HEK293T (cell line): ENCODE measurements around the gene CRTAP.
"Not testable (repeated sequence)": the region's sequence is repeated elsewhere in the genome, so short reads cannot be mapped to it uniquely, and the experiment has no call there.

ENCODE experiments used
- BHLHE40 ChIP-seq: fragments of 450-650 bp; IDR thresholded peaks from 2 replicates; pipeline ENCODE4 v1.6.1; 2016; ENCODE audit warnings: mild to moderate bottlenecking, moderate library complexity, borderline replicate concordance
- SP1 ChIP-seq: fragments of 450-650 bp; IDR thresholded peaks from 2 replicates; pipeline ENCODE4 v1.6.1; 2017
- TARDBP ChIP-seq: fragments of 450-650 bp; IDR thresholded peaks from 2 replicates; pipeline ENCODE4 v1.6.1; 2016

DNA sequence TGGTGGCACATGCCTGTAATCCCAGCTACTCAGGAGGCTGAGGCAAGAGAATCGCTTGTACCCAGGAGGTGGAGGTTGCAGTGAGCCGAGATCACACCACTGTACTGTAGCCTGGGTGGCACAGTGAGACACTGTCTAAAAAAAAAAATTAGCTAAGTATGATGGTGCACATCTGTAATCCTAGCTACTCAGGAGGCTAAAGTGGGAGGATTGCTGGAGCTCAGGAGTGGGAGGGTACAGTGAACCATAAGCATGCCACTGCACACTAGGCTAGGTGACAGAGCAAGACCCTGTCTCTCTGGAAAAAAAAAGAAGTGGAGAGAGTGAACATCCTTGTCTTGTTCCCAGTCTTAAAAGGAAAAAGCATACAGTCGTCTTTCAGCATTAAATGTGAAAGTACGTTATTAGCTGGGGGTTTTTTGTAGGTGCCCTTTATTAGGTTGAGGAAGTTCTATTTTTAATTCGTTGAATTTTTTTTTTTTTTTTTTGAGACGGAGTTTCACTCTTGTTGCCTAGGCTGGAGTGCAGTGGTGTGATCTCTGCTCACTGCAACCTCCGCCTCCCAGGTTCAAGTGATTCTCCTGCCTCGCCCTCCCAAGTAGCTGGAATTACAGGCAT is 25.3 kb downstream of the CRTAP start:
- not testable (repeated sequence) for TF ChIP-seq SP1, BHLHE40, TARDBP
